PC-9 (cell line): Measurements from ENCODE around the gene UBXN10. TPM values are rescaled to one million over a fixed set of nuclear protein-coding genes. Genes with fewer than 3 reads are reported as not detected.

Source experiments
- BruUV-seq: library from RNA; stranded (reverse); fragments of 400-500 nt; replicated peaks from 2 replicates; lab custom pipeline; 2021; lab: Mats Ljungman, UMichigan
- CTCF ChIA-PET: fragments of 300-600 bp; sonication (Branson Sonifier 250); formaldehyde crosslinking; loops from one replicate; lab custom pipeline; 2022; ENCODE audit warnings: antibody characterized with exemption; lab: Charles Lee
- POLR2A ChIA-PET: fragments of 300-600 bp; sonication (Branson Sonifier 250); formaldehyde crosslinking; loops from one replicate; lab custom pipeline; 2022; ENCODE audit warnings: antibody characterized with exemption; ENCODE audit not compliant: unreplicated experiment; lab: Charles Lee
- DNase-seq, 2 experiments: peaks; one replicate each; pipeline versions ENCODE4 v3.0.0 to v3.0.0-alpha.2; 2015 to 2022; ENCODE audit warnings: mixed read lengths in 1 of 2
- H2AFZ ChIP-seq: fragments of 200-600 bp; sonication (generic); 2 replicates; pipeline ENCODE4 v1.8.1; 2017; ENCODE audit warnings: antibody characterized with exemption
- H3F3A ChIP-seq: fragments of 200-600 bp; sonication (generic); 2 replicates; pipeline ENCODE4 v1.8.1; 2017; ENCODE audit warnings: antibody characterized with exemption, mild to moderate bottlenecking, low read depth; ENCODE audit not compliant: insufficient read depth
- H3K27ac ChIP-seq: fragments of 200-600 bp; sonication (generic); 2 replicates; pipeline ENCODE4 v1.6.1; 2016; ENCODE audit warnings: mixed run types
- H3K27me3 ChIP-seq: fragments of 200-600 bp; sonication (generic); 2 replicates; pipeline ENCODE4 v1.6.1; 2016; ENCODE audit warnings: low read depth, mixed run types; ENCODE audit not compliant: insufficient read depth
- H3K36me3 ChIP-seq: fragments of 200-600 bp; sonication (generic); 2 replicates; pipeline ENCODE4 v1.6.1; 2016; ENCODE audit warnings: low read depth, mixed run types
- H3K4me1 ChIP-seq: fragments of 200-600 bp; sonication (generic); replicated peaks from 2 replicates; pipeline ENCODE4 v1.6.1; 2016; ENCODE audit warnings: mixed run types; ENCODE audit not compliant: insufficient read depth
- H3K4me2 ChIP-seq: fragments of 200-600 bp; sonication (generic); 2 replicates; pipeline ENCODE4 v1.6.1; 2017; ENCODE audit warnings: mixed run types
- H3K4me3 ChIP-seq: fragments of 200-600 bp; sonication (generic); 2 replicates; pipeline ENCODE4 v1.6.1; 2016; ENCODE audit warnings: mixed run types
- H3K79me2 ChIP-seq: fragments of 200-600 bp; sonication (generic); 2 replicates; pipeline ENCODE4 v1.6.1; 2017; ENCODE audit warnings: low read depth, mixed run types
- H3K9me2 ChIP-seq: fragments of 200-600 bp; sonication (generic); 2 replicates; pipeline ENCODE4 v1.8.1; 2017; ENCODE audit warnings: mild to moderate bottlenecking; ENCODE audit not compliant: insufficient read depth
- H3K9me3 ChIP-seq: fragments of 200-600 bp; sonication (generic); 2 replicates; pipeline ENCODE4 v1.8.1; 2016; ENCODE audit warnings: low read depth; ENCODE audit not compliant: insufficient read depth
- H4K20me1 ChIP-seq: fragments of 200-600 bp; sonication (generic); 2 replicates; pipeline ENCODE4 v1.8.1; 2017; ENCODE audit not compliant: insufficient read depth
- CTCF ChIP-seq: fragments of 200-600 bp; sonication (generic); conservative IDR thresholded peaks from 2 replicates; pipeline ENCODE4 v1.6.1; 2017; ENCODE audit warnings: mixed run types, antibody characterized with exemption, mild to moderate bottlenecking, moderate library complexity
- EZH2 ChIP-seq: fragments of 200-600 bp; sonication (generic); IDR thresholded peaks from 2 replicates; pipeline ENCODE4 v1.8.0; 2017; ENCODE audit warnings: antibody characterized with exemption, low read depth
- intact Hi-C: fragments of 100-400 bp; cut with micrococcal nuclease; formaldehyde crosslinking; loops from one replicate; pipeline ENCODE4 v1.10.0; 2022; ENCODE audit not compliant: unreplicated experiment
- total RNA-seq: library from RNA; stranded (reverse); gene quantifications from 2 replicates; pipeline ENCODE4 v1.2.3, GENCODE V29; 2021

The UBXN10 gene
- total RNA-seq, 1 experiment from 2014 or later = 11.9 TPM

GRCh38 chr1:20151906-20152598, 33.8 kb upstream of the UBXN10 start:
- H3K4me1 ChIP-seq = peaks cover 20% of the 10 kb centered on the region
- H3K27ac ChIP-seq = peak overlapping the region; percentile 91
- H3K27me3 ChIP-seq = no peaks in the 10 kb centered on the region
- peaks cover 31% of the 10 kb centered on the region for H3K79me2 ChIP-seq
- peaks cover under 1% of the 10 kb centered on the region; the same call in 1 of the 2 replicates for H3K36me3 ChIP-seq
- no peaks in the 10 kb centered on the region for H3K9me2 ChIP-seq
- no peaks in the 10 kb centered on the region for H3K9me3 ChIP-seq
- DNase-seq = peak; percentile 63 to 83
- no peaks in the 10 kb centered on the region for H4K20me1 ChIP-seq
- no peak overlapping the region for H2AFZ ChIP-seq
- ChIA-PET CTCF (interaction anchor here (0.6 to 1.3 kb wide), 7 partner anchors 50 to 613 kb away, joined by 3 to 8 read pairs (median 4); no protein-coding TSS in a partner anchor), POLR2A (no interaction called here)
- H3K4me2 ChIP-seq = peak overlapping the region; percentile 92
- no TSS peak for BruUV-seq
- H3F3A ChIP-seq = peaks cover 9% of the 10 kb centered on the region
- TF ChIP-seq EZH2 = no peak
- TF ChIP-seq CTCF = peak; percentile 87
- peak overlapping the region; percentile 21; the same call in 1 of the 2 replicates for H3K4me3 ChIP-seq
- intact Hi-C loops = loop anchor here (1.0 to 10.0 kb wide), 8 partner anchors 35 to 490 kb away; partner anchors contain the start of genes HTR6, PLA2G2C and UBXN10

- H3K36me3 ChIP-seq = peaks cover 5% of the 10 kb centered on the region
- H4K20me1 ChIP-seq = no peaks in the 10 kb centered on the region
- peaks cover 10% of the 10 kb centered on the region for H3F3A ChIP-seq
- H3K79me2 ChIP-seq = peaks cover 36% of the 10 kb centered on the region
- H3K9me2 ChIP-seq = no peaks in the 10 kb centered on the region
- intact Hi-C loops = loop anchor here (1.0 to 10.0 kb wide), 8 partner anchors 34 to 490 kb away; partner anchors contain the start of genes HTR6, PLA2G2C and UBXN10
- no peak for DNase-seq
- no peak overlapping the region for H2AFZ ChIP-seq
- H3K27ac ChIP-seq = peak overlapping the region; percentile 91
- H3K9me3 ChIP-seq = no peaks in the 10 kb centered on the region
- no peaks in the 10 kb centered on the region for H3K27me3 ChIP-seq
- no TSS peak for BruUV-seq
- CTCF ChIA-PET = interaction anchor here (1.0 to 1.5 kb wide), 4 partner anchors 50 to 235 kb away, joined by 3 to 8 read pairs (median 4); no protein-coding TSS in a partner anchor
- H3K4me2 ChIP-seq = peak overlapping the region; percentile 92
- TF ChIP-seq EZH2 (no peak), CTCF (peak; percentile 36; the same call in 1 of the 2 replicates)
- POLR2A ChIA-PET = interaction anchor here (0.7 kb wide), 1 partner anchor 203 kb away, joined by 5 read pairs; no protein-coding TSS in a partner anchor
- H3K4me1 ChIP-seq = peaks cover 24% of the 10 kb centered on the region
- no peak overlapping the region; the same call in 1 of the 2 replicates for H3K4me3 ChIP-seq
These were observed 33.3 kb upstream of the UBXN10 start for GRCh38 chr1:20152599-20152930.

GRCh38 chr1:20153000-20153418, 32.9 kb upstream of the UBXN10 start:
- no TSS peak for BruUV-seq
- DNase-seq = peak; percentile 53 to 77
- Histone ChIP-seq H2AFZ (no peak overlapping the region), H3K4me2 (peak overlapping the region; percentile 92), H3K79me2 (peaks cover 40% of the 10 kb centered on the region), H3F3A (peaks cover 12% of the 10 kb centered on the region), H3K27ac (peak overlapping the region; percentile 91), H3K9me2 (no peaks in the 10 kb centered on the region), H3K27me3 (no peaks in the 10 kb centered on the region), H3K4me1 (peaks cover 28% of the 10 kb centered on the region), H3K36me3 (peaks cover 10% of the 10 kb centered on the region), H3K4me3 (peak overlapping the region; percentile 93; the same call in 1 of the 2 replicates), H3K9me3 (no peaks in the 10 kb centered on the region), H4K20me1 (no peaks in the 10 kb centered on the region)
- intact Hi-C loops = loop anchor here (1.0 to 10.0 kb wide), 8 partner anchors 34 to 491 kb away; partner anchors contain the start of genes HTR6, PLA2G2C and UBXN10
- POLR2A ChIA-PET = interaction anchor here (0.6 to 0.7 kb wide), 3 partner anchors 34 to 203 kb away, joined by 5 to 29 read pairs (median 5); no protein-coding TSS in a partner anchor
- TF ChIP-seq EZH2 (no peak), CTCF (no peak)
- CTCF ChIA-PET = interaction anchor here (0.6 to 1.5 kb wide), 7 partner anchors 11 to 508 kb away, joined by 3 to 19 read pairs (median 5); no protein-coding TSS in a partner anchor
